Loucy (cell line): ENCODE data around the gene PCNT.

Experiments used
- CTCF ChIP-seq: fragments of 200-600 bp; sonication (generic); conservative IDR thresholded peaks from 2 replicates; pipeline ENCODE4 v1.5.1; 2014; ENCODE audit warnings: mild to moderate bottlenecking, antibody characterized with exemption, low read length
- EZH2phosphoT487 ChIP-seq: fragments of 200-600 bp; IDR thresholded peaks from 2 replicates; pipeline ENCODE4 v1.6.1; 2018; ENCODE audit warnings: antibody characterized with exemption, mild to moderate bottlenecking, moderate library complexity, borderline replicate concordance

GRCh38 chr21:46439906-46440305, 116.0 kb downstream of the PCNT start:
- TF ChIP-seq CTCF (no peak), EZH2phosphoT487 (no peak)
